NCI-H2029 (cell line): Measurements from ENCODE around the gene DFFA.
"Not testable (repeated sequence)": the region's sequence is repeated elsewhere in the genome, so short reads cannot be mapped to it uniquely, and the experiment has no call there.

Source experiments
- DNase-seq: peaks from one replicate; lab custom pipeline; 2025; lab: John Stamatoyannopoulos, UW

The DFFA gene

DNA sequence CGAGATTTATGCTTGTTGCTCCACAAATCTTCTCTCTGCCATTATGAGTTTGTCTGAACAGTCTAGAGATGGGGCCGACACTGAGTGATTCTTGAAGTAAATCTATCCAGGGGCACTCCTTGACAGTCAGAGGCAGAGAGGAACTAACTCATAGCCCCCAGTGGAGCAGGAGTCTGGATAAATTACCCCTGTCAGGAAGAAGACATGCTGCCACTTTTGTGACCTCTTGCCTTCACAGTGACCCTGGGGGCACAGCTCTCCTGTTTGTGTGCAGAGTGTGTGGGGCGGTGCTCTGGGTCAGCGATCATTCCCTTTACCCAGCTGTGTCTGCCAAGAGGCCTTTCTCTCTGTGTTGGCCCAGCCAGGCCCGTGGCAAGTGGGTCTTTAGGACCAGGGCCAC is 31.9 kb upstream of the DFFA start:
- DNase-seq = no peak

DNA sequence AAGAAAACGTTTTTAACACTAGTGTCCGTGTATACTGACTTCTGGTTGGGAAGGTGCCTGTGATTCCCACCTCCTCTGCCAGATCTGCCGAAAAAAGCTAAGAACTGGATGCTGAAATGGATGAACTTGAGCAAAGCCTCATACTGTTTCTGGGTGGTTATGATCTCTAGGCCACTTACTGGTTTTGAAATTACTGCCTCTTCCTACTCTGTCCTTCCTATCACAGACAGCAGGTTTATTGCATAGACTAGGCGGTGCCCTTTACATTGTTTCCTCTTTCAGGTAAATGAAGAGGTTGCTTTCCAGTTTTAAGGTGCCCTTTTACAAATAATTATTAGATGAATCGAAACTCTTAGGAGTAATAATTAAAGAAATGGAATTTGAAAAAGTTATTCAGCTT is 29.9 kb upstream of the DFFA start:
- no peak for DNase-seq

DNA sequence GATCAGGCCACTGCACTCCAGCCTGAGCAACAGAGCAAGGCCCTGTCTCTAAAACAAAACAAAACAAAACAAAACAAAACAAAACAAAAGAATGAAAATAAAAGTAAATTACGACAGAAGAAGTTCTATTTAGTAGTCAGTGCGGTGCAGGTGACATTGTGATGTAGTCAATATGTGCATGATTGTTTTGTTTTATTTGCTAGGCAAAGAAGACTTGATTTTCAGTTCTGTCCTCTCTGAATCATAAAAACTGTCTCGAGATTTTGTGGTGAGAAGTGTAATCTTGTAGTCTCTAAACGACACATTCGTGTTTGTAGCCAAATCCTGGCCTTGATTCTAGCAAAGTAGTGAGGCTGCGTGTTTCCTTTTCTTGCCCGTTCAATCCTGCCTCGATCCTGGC is 25.9 kb upstream of the DFFA start:
- no peak for DNase-seq

DNA sequence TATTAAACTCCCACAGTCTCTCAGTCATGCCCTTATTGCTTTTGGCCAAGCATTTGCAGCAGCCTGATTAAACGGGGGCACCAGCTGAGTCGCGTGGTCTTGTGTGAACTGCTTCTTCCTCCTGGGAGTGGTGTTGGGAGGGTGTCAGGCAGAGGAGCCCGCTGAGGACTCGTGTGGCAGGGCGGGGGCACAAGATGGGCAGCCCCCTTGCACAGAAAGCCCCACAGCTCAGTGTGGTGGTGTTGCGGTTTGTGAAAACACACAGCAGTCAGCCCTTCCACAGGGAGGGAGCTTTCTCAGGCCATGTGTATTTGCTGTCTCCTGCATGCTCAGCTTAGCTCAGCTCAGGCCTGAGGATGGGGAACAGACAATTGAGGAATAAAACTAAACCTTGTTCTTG is 24.8 kb upstream of the DFFA start:
- DNase-seq = no peak

DNA sequence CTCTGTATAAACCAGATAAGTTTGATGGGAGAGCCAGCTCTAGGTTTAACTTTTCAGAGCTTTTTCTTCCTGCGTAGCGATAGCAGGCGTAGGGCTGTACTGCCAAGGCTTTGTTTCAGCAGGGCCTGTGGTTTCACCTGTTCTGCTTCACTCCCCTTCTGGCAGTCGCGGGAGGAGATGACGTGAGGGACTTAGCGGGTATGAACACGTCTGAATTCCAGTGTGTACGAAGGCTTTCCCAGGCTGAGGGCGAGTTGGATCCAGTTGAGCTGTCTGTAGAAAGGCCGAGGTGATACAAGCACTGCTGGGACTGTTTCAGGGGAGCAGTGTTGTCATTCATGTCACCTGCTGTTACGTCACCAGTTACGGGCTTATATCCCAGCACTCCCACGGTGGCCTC is 23.6 kb upstream of the DFFA start:
- no peak for DNase-seq

DNA sequence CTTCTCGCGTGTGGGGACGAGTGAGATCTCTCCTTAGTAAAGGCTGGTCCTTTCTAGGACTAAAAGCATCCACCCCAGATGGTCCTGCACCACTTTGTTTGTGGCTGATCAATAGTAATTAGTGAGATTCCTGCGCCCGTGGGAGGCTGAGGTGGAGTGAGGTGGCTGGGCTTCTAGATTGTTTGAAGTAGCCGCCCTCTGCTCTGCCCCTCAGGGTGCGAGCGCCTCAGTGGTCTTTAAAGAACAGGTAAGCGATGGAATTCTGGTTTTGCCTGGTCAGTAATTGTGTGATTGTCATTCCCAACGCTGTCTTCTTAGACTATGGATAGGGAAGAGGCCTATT is 23.1 kb upstream of the DFFA start:
- DNase-seq = no peak

DNA sequence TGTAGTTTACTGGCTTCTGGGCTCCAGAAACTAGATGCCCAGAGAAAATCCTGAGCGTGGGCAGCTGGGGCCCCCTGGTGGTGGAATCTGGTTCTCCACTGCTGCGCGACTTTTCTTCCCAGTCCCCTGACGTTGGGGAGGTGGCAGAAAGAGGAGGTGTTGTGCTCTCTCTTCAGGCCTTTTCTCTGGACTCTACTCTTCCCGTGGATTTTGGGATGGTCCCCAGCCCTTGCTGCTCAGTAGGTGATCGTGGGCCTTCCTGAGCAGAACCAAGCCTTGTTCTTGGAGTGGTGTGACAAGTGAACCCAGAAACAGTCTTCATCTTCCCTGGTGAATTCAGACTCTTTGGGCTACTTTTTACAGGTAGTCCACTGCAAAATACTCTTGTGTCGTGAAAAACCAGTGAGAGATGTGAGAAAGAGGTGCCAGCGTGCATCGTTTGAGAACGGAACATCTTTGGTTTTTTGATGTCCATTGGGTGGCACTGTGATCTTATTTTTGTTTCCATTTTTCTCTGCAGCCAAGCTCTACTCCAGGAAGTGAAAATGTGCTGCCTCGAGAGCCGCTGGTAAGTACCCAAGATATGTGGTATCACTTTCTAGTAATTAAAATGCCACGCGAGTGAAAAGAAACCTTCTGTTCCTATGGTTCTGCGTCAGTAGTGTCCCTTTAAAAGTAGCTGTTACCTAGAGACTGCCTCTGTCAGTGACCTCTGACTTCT is 22.6 kb upstream of the DFFA start:
- DNase-seq = peak; percentile 58

DNA sequence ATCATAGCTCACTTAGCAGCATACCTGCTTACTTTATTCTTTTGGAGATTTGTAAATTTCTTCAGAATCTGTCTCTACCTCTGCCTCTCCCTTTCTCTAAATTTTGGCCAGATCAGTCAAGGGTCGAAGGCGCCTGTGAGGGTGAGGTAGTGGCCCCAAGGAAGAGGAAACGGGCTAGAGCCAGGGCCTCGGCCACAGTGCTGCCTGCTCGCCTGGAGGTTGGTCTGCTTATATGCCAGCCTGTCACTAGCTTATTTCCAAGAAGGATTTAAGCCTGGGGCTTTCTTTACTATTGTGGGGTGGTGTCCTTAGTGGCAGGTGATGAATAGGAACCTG is 22.1 kb upstream of the DFFA start:
- no peak for DNase-seq

DNA sequence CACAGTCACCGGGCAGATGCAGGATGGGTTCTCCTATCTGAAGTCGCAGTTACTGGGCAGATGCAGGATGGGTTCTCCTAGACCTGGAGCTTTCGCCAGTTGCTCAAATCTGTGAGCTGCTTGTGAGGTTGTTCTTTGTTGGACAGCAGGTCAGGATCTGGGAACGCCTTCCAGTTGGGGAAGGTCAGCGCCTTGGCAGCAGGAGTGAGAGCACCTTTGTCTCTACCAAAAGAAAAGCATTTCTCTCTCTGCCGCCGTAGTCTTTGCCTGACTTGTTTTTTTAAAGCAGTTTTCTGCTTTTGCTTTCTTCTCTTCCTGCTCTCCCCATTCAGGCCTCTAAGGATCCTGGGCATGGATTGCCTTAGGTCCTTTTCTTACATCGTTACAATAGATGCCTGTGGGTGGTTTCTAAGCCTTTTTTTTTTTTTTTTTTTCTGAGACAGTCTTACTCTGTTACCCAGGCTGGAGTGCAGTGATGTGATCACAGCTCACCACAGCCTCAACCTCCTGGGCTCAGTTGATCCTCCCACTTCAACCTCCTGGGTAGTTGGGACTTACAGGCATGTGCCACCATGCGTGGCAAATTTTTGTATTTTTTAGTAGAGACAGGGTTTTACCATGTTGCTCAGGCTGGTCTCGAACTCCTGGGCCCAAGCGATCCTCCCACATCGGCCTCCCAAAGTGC is 18.1 kb upstream of the DFFA start:
- DNase-seq = no peak

DNA sequence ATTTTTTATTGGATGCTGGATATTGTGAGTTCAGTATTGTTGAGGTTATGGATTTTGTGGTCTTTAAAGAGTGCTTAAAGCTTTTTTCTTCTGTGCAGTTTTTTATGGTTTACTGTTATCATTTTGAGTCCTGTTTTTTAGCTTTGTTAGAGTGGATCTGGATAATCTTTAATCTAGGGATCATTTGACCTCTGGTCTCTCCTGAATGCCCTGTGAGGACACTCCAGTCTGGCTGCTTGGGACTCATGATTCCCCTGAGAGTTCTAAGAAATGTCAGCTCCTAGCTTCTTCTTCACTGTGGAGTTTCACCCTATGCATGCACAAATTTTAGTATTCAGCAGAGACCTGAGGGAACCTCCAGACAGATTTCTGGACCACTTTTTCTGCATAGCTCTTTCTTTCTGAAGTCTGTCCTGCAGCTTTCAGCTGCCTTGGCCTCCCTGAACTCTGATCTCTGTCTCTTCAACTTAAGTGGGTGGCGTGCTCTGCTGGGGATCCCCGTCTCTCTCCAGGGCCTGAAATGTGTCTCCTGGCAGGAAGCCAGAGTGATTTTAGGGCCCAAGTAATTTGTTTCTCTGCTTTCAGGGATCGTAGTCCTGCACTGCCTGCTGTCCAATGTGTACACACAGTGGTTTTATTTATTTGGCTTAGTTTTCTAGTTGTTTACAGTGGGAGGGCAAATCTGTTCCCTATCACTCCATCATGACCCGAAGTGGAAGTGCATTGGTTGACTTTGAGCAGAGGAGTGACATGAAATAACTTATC is 17.1 kb upstream of the DFFA start:
- no peak for DNase-seq

DNA sequence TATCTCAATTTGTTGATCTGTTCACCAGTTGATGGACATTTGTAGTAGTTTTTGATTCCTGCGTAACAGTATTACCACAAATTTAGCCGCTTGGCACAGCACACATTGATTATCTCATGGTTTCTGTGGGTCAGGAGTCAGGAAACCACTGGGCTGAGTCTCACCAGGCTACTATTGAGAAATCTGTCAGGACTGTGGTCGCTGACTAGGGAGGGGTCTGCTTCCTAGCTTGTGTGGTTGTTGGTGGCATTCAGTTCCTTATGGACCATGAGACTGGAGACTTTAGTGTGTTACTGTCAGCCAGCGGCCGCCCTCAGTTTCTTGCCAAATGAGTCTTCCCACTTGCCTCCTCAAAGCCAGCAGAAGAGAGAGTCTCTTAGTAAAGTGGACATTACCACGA is 12.2 kb upstream of the DFFA start:
- no peak for DNase-seq

DNA sequence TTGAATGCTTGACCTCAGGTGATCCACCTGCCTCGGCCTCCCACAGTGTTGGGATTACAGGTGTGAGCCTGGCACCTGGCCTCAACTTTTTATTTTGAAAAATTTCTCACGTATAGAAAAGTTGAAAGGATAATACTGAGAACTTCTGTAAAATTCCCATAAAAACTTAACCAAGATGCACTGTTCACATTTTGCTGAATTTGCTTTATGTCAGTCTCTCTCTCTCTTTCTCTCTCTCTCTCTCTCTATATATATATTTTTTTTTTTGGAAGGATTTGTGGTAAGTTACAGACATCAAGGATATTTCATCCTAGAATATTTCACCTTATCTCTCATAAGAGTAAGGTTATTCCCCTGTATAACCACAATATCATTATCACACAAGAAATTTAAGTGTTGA is 8.3 kb upstream of the DFFA start:
- DNase-seq = no peak

DNA sequence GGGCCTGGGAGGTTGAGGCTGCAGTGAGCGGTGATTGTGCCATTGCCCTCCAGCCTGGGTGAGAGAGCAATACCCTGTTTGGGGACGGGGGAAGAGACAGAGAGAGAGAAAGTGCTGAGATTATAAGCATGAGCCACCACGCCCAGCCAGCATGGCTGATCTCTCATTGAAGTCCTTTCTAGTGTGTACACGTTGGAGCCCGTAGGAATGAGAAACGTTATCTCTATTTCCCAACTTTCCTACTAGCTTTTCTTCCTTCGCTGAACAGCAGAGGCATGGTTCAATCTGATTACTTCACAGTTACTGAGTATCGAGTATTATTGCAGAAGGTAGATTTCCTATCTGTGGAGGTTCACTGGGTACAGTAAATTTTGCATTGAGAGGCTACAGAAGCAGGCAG is 7.0 kb upstream of the DFFA start:
- no peak for DNase-seq

DNA sequence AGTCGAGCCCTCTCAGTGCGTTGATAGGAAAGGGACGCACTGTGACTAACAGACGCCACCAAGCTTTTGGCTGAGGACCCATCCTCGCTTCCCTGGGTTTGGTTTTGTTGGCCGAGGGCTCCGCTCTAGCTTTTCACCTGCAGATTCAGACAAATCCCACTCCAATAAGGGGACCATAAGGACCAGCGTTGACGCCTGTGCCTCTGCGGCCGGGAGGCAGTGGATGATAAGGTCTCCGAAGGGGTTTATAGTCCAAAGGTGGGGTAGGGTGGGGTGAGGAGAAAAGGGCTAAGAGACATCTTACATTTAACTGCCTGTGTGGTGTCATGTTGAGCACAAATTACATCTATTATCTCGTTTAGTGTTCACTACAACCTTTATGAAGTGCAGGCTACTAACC is 3.2 kb upstream of the DFFA start:
- DNase-seq = no peak

DNA sequence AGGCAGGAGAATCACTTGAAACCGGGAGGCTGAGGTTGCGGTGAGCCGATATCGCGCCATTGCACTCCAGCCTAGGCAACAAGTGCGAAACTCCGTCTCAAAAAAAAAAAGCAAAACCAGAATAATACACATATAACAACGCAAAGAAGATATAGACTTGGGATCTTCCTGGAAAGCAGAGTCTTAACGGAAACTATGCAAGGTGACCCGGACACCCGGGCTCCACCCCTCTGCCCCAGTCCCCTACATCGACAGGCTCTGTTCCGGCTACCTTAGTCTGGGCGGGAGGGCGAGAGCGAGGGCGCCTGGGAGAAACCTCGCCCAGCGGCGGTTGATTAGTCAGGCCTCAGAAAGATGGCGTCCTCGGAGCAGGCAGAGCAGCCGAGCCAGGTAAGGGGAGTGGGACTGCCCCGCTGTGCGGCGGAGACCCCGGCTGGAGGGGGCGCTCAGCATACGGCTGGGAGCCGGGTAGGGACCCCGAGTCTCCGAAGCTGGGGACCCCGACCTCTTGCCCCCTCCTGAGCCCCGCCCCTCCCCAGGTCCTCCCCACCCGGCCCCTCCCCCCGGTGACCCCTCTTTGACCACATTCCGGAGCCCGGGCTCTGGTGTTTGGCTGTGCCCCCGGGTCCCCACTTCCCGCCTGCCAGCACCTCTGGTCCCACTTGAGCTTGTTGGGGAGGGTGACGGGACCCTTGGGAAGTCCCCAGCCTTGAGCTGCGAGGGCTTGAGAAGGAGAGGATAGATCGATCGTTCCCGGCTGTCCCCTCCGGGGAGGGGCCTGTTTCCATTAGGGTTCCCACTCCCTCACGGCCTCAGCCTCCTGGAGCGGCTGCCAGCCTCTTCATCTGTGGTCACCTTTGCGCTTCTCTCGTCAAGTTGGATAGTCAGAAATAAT is 2.5 kb upstream of the DFFA start, which contains the start of gene PEX14:
Gene PEX14, plus strand, starts transcription at position 338 of the 895 bp plus-strand sequence. Its CDS starts 17 bp downstream, at position 355.
- peak; percentile 70 for DNase-seq

DNA sequence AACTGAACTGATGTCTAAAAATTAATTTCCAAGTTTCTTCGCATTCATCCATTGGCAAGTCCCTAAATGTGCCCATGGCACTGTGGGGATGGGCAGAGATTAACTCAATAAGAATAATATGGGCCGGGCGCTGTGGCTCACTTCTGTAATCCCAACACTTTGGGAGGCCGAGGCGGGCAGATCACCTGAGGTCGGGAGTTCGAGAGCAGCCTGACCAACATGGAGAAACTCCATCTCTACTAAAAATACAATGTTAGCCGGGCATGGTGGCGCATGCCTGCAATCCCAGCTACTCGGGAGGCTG is 1.9 kb upstream of the DFFA start:
- not testable (repeated sequence) for DNase-seq

DNA sequence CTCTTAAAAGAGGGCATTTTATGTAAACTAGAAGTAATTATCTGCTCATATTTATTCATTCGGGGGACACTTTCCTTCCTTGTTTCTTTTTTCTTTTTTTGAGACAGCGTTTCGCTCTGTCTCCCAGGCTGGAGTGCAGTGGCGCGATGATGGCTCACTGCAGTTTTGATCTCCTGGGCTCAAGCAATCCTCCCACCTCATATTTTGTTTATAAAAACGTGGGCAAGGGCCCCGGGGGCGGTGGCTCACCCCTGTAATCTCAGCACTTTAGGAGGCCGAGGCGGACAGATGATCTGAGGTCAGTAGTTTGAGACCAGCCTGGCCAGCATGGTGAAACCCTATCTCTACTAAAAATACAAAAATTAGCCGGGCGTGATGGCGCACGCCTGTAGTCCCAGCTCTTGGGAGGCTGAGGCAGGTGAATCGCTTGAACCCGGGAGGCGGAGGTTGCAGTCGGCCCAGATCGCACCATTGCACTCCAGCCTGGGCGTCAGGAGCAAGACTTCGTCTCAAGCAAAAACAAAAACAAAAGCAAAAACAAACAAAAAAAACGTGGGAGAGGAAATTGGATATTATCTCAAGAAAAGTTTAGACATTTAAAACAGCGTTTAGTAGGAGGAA is 926 bp upstream of the DFFA start:
- DNase-seq = no peak

DNA sequence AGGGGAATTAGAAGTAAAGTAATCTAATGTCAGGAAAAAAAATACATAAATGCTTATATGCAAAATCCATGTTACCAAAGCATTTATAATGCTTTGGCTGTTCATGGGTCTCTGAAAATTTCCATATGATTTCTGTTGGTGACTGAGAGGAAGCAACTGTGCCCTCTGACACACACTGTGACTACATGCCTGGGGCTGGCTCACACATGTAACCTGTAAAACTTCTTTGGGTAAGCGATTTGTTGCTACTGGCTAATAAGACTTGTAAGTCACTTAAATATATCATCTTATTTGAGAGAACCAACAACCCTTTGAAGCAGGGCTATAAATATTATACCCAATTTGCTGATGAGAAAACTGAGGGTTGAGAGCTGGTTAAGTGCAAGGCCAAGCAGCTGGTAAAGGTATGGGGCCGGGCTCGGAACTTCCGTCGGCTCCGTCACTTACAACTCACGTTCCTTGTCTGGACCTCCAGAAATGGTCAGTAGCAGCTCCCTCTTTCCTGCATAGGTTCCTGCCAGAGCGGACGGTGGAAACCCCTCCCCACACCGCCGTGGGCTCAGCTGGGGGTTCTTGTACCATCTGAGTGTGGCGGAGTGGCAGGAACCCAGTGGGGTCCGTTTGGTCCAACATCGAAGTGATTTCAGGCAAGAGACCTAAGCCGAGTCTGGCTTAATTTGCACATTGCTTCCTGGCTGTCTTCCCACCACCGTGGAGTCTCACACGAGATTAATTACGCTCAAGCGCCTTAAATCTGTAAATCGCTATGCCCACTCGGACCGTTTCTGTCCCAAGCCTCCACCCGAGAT is 714 bp downstream of the DFFA start:
- no peak for DNase-seq

DNA sequence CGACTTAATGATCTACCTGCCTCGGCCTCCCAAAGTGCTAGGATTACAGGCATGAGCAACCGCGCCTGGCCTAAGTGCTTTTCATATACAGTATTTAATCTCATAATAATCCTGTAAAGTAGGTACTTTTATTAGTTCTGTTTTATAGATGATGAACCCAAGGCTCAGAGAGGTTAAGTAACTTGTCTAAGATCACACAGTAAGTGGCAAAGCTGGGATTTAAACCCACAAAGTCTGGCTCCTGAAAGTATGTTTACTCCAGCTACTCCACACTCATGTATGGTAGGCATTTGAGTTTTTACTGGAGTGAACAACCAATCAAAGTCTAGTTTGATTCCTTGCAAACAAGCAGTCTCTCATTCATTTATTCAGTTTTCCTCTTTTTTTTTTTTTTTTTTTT is 2.3 kb downstream of the DFFA start:
- no peak for DNase-seq

DNA sequence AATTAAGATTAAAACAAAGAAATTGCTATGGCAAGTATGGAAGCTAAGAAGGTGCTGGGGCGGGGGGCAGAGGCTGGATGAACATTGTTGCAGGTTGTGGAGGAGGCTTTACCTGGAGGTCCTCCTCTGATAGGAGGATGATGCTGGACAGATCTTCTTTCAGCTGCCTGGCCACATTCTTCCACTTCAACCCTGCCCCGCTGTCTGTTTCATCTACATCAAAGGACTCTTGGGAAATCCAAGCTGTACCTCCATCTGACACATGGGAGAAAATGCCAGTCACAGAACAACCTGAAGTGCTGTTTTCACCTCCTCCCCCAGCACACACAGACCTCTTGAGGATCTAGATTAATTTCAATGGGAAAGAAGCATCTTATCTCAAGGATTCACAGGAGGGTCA is 5.3 kb downstream of the DFFA start:
- DNase-seq = no peak

DNA sequence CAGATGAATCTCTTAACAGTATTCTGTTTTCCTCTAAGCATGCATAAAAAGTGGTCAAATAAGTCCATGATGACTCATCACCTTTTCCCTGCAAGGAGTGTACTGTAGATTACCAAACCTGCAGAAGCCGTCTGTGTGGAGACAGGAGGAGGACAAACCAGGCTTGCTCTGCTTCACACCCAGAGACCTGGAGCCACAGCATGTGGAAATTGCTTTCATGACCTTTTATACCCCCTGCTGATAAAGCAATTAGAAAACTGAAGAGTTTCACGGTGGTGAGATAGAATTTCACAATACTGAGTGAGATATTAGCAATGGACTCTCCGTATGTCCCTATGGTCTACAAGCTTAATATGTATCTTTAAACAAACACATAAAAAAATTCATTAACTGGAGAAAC is 13.1 kb downstream of the DFFA start:
- no peak for DNase-seq
